Measurements from ENCODE around the gene SENP5. TPM values are rescaled to one million over a fixed set of nuclear protein-coding genes. Genes with fewer than 3 reads are reported as not detected.
A peak's percentile ranks its signal among the peaks of the same experiment; 100 is the strongest.

SENP5 gene
- total and polyA plus RNA-seq, 9 of the 15 experiments (the other 6 are each of a cell fraction or from before 2014, with no cell fraction given), result 18.3 to 59.7 (median 35.8) TPM

- peak in 1 of 2 experiments; percentile 14; a peak in 1 of 4 replicates for TF ChIP-seq SIX5 (IDR thresholded peaks at IDR 0.05; ENCODE audit: borderline replicate concordance in 1 of 2, insufficient read depth in 1 of 2, low read depth in 1 of 2, low read length in 2 of 2)
- TF ChIP-seq ZNF24 (IDR thresholded peaks at IDR 0.05), result no peak
- TF ChIP-seq ZSCAN32 (CRISPR knock-in tag; IDR thresholded peaks at IDR 0.05), result peak; percentile 97
- no peak for TF ChIP-seq ZMIZ1 (IDR thresholded peaks at IDR 0.05; ENCODE audit: low read depth in 2 of 2, low read length in 2 of 2)
- peak; percentile 97 for TF ChIP-seq ZBTB12 (CRISPR knock-in tag; IDR thresholded peaks at IDR 0.05)
- TF ChIP-seq MED1 (CRISPR knock-in tag; IDR thresholded peaks at IDR 0.05; ENCODE audit: borderline replicate concordance), result no peak
- TF ChIP-seq FOXK1 (CRISPR knock-in tag; IDR thresholded peaks at IDR 0.05; ENCODE audit: borderline replicate concordance), result peak; percentile 30; the same call in 1 of the 2 replicates
- TF ChIP-seq POLR2G (IDR thresholded peaks at IDR 0.05; ENCODE audit: low read depth, low read length), result peak; percentile 58
- TF ChIP-seq MAFF (IDR thresholded peaks at IDR 0.05; ENCODE audit: low read length), result no peak
- TF ChIP-seq JUND (IDR thresholded peaks at IDR 0.05; ENCODE audit: borderline replicate concordance, low read depth, low read length), result peak; percentile 70
- TF ChIP-seq JUND (tag; IDR thresholded peaks at IDR 0.05; ENCODE audit: borderline replicate concordance, low read depth, low read length), result peak; percentile 99; the same call in 2 of the 3 replicates
- peak; percentile 99 for TF ChIP-seq IFI16 (CRISPR knock-in tag; IDR thresholded peaks at IDR 0.05)
- TF ChIP-seq PRPF4 (IDR thresholded peaks at IDR 0.05; ENCODE audit: insufficient read depth, low read depth, low read length, poor library complexity, severe bottlenecking), result no peak
- TF ChIP-seq KDM5B (IDR thresholded peaks at IDR 0.05; ENCODE audit: insufficient replicate concordance, low read depth, low read length), result peak; percentile 70
- peak; percentile 100 for TF ChIP-seq ERF (CRISPR knock-in tag; IDR thresholded peaks at IDR 0.05)
- no peak for TF ChIP-seq RBM25 (IDR thresholded peaks at IDR 0.05; ENCODE audit: low read depth, low read length, severe bottlenecking)
- TF ChIP-seq NR2F6 (CRISPR knock-in tag; IDR thresholded peaks at IDR 0.05), result peak; percentile 94
- TF ChIP-seq SREBF2 (CRISPR knock-in tag; IDR thresholded peaks at IDR 0.05), result no peak
- TF ChIP-seq ESRRB (CRISPR knock-in tag; IDR thresholded peaks at IDR 0.05; ENCODE audit: borderline replicate concordance), result peak; percentile 94
- peak; percentile 96 for TF ChIP-seq SLC30A9 (CRISPR knock-in tag; IDR thresholded peaks at IDR 0.05)
- TF ChIP-seq MAFG (tag; conservative IDR thresholded peaks at IDR 0.05), result peak; percentile 89
- no peak for TF ChIP-seq CSDE1 (IDR thresholded peaks at IDR 0.05)
- TF ChIP-seq MIER1 (IDR thresholded peaks at IDR 0.05; ENCODE audit: low read depth), result no peak
- TF ChIP-seq CREB1 (IDR thresholded peaks at IDR 0.05), result 0 out of 2 replicates have a peak, but pooled peaks have one; percentile 18
- TF ChIP-seq CREB1 (CRISPR knock-in tag; IDR thresholded peaks at IDR 0.05), result 0 out of 2 replicates have a peak, but pooled peaks have one; percentile 31
Measured at GRCh38 chr3:196842567-196843434, 24.9 kb upstream of the SENP5 start (continued).

All from K562 (cell line).